ENCODE measurements around the gene RUNX1.

DNA sequence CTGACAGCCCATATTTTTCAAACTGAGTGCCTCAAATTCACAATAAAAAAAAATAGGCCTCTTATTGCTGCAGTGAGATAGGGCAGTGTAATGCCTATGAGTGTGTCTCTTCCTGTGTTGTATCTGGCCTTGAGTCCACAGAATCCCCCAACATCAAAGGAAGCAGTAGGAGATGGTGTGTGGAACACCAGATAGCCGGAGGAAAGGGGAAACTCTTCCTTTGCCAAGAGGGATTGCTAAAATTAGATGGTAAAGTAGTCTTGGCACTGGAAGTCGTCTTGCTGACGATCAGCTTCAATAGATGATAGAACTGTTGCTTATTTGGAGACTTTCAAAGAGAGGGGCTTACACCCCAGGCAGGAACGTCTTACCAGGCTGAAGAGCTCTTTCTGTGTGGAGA is 51.8 kb downstream of the RUNX1 start:
- TF ChIP-seq, protein P1, sequence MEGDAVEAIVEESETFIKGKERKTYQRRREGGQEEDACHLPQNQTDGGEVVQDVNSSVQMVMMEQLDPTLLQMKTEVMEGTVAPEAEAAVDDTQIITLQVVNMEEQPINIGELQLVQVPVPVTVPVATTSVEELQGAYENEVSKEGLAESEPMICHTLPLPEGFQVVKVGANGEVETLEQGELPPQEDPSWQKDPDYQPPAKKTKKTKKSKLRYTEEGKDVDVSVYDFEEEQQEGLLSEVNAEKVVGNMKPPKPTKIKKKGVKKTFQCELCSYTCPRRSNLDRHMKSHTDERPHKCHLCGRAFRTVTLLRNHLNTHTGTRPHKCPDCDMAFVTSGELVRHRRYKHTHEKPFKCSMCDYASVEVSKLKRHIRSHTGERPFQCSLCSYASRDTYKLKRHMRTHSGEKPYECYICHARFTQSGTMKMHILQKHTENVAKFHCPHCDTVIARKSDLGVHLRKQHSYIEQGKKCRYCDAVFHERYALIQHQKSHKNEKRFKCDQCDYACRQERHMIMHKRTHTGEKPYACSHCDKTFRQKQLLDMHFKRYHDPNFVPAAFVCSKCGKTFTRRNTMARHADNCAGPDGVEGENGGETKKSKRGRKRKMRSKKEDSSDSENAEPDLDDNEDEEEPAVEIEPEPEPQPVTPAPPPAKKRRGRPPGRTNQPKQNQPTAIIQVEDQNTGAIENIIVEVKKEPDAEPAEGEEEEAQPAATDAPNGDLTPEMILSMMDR (IDR thresholded peaks at IDR 0.05; ENCODE audit: low read depth, low read length) = no peak
- TF ChIP-seq POLR2A (IDR thresholded peaks at IDR 0.05; ENCODE audit: extremely low read depth, insufficient read length) = no peak
